GM12801 (cell line): ENCODE measurements around the gene ACIN1.

Experiments used
- TF ChIP-seq, protein P1 (sequence below): IDR thresholded peaks from one replicate; pipeline ENCODE4 v1.5.1; 2011; ENCODE audit warnings: control low read depth; ENCODE audit not compliant: insufficient read length; ENCODE audit errors: extremely low read depth

The ACIN1 gene

GRCh38 chr14:23063601-23064000, 31.3 kb downstream of the ACIN1 start:
- TF ChIP-seq, protein P1, sequence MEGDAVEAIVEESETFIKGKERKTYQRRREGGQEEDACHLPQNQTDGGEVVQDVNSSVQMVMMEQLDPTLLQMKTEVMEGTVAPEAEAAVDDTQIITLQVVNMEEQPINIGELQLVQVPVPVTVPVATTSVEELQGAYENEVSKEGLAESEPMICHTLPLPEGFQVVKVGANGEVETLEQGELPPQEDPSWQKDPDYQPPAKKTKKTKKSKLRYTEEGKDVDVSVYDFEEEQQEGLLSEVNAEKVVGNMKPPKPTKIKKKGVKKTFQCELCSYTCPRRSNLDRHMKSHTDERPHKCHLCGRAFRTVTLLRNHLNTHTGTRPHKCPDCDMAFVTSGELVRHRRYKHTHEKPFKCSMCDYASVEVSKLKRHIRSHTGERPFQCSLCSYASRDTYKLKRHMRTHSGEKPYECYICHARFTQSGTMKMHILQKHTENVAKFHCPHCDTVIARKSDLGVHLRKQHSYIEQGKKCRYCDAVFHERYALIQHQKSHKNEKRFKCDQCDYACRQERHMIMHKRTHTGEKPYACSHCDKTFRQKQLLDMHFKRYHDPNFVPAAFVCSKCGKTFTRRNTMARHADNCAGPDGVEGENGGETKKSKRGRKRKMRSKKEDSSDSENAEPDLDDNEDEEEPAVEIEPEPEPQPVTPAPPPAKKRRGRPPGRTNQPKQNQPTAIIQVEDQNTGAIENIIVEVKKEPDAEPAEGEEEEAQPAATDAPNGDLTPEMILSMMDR = no peak

GRCh38 chr14:23062002-23062401, 32.9 kb downstream of the ACIN1 start:
- TF ChIP-seq, protein P1 = no peak

DNA sequence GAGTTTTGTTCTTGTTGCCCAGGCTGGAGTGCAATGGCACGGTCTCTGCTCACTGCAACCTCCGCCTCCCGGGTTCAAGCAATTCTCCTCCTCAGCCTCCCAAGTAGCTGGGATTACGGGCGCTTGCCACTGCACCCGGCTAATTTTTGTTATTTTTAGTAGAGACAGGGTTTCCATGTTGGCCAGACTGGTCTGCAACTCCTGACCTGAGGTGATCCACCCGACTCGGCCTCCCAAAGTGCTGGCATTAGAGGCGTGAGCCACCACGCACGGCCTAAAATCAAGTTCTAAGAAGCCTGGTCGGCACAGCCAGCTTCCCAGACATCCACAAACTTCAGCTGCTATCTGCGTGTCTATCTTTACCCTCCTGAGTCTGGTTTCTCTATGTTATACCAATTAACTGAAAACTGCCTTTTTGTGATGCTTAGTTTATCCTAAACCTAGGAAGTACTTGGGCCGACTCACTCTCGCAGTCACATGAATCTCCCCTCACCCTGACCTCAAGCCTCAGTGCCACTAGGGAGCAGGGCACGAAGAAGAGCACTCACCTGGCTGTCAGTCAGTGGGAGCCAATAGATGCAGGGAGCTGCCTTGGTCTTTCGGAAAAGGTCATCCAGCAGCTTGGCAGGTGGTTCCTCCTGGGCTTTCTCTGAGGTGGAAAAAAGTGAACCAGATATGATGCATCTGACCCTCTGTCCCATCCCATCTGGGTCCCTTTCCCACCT, 34.2 kb downstream of the ACIN1 start:
- TF ChIP-seq, protein P1 = no peak

DNA sequence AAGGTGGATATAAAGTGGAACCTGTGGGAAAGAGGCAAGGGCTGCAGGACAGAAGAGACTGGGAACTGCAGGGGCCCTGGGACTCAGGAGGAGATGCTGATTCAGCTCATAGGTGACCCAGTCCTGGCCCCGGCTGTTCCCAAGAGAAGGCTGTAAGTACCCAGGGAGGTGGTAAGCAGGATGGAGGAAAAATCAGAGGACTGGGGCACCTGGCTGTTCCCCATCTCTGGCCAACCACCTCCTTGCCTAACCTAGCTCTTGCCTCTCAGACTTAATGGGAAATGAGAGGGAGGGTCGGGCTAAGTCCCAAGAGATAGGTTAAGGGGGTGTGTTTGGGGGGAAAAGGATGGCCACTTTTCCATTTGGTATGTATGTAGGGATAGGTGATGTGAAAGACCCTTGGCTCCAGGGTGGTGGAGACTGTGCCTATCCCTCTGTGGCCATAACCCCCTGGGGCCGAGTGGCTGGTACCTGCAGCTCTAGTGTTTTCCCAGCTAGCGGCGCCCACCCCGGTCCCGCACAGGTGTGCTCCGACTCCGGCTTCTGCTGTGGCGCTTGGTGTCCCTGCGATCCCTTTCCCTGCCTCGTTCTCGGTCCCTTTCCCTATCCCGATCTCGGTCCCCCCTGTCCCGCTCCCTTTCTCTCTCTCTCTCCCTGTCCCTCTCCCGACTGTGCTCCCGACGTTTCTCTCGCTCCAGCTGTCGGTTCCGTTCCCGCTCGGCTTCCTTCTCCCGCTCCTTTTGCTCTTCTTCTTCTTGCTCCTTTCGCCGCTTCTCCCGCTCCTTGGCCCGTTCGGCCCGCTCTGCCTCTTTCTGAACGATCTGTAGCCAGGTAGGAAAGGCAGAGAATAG, 36.1 kb downstream of the ACIN1 start:
- TF ChIP-seq, protein P1 = no peak

DNA sequence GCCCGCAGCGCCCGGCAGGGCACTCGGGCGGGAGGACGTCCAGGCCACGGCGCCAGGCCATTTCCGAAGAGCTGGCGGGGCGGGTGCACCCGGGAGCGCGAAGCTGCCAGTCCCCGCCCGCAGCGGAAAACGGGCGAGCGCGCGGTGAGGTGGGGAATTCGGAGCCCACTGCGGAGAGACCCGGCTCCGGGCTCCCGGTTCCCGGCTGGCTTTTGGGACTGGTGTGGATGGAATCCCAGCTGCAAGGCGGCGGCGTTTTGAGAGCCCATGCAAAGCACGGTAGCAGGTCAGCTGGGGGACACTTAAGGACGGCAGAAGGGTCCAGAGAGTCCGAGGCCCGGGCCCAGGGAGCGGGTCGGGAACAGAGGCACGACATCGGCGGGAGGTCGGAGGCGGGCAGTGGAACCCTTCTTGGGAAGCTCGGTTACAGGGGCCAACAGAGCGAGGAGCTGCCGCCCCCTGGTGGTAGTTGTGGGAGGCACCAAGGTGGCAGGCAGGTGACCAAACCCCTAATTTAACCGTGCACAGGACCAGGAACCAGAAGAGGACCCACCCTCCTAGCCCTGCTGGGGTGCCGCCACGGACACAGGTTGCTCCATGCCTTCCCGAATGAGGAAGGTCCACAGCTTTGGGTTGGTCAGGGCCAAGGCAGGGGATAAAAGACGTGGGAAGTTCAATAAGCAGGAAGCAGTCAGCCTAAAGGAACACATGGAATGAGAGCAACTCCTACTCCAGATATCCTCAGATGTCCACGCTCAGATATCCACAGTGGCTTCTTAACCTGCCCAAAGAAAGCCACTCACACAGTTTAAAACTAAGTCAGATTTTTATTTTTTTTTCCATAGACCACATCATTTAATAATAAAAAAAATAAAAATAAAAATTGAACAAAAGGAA, 36.9 kb downstream of the ACIN1 start:
- TF ChIP-seq, protein P1 = peak; percentile 24

GRCh38 chr14:23056956-23057756, 37.8 kb downstream of the ACIN1 start, which contains the start of gene CDH24:
TSS of gene CDH24 (minus strand) at chr14:23057520. CDS start at chr14:23055733, 1,787 bp downstream.
- TF ChIP-seq, protein P1 = no peak
